Natural killer cell (primary cell): ENCODE results near the gene CUL7. TPM values are rescaled to one million over a fixed set of nuclear protein-coding genes. Genes with fewer than 3 reads are reported as not detected.
A peak's percentile ranks its signal among the peaks of the same experiment; 100 is the strongest.

Source experiments
- ATAC-seq, 3 donors: fragments of 150-1000 bp in 2 of 3; fragments of 200-7000 bp in 1 of 3; cut with Tn5 transposase; 1 replicate in 1 of 3; 2 replicates in 2 of 3; pipeline ENCODE4 v1.10.0; 2021; ENCODE audit warnings: mild to moderate bottlenecking in 2 of 3, moderate library complexity in 2 of 3
- DNase-seq, 2 donors: peaks; one replicate each; pipeline versions ENCODE4 v3.0.0 to v3.0.0-alpha.2; 2013 to 2021; ENCODE audit warnings: mixed read lengths in 1 of 2
- H3K27ac ChIP-seq: one replicate; pipeline ENCODE4 v1.5.1; 2013; ENCODE audit warnings: mild to moderate bottlenecking, low read length
- H3K27me3 ChIP-seq: one replicate; pipeline ENCODE4 v1.6.1; 2013; ENCODE audit warnings: low read length; ENCODE audit not compliant: control insufficient read depth, insufficient read depth
- H3K36me3 ChIP-seq: one replicate; pipeline ENCODE4 v1.6.1; 2013; ENCODE audit warnings: low read length; ENCODE audit not compliant: control insufficient read depth, insufficient read depth
- H3K4me1 ChIP-seq: one replicate; pipeline ENCODE4 v1.6.1; 2013; ENCODE audit warnings: low read length; ENCODE audit not compliant: control insufficient read depth, insufficient read depth
- H3K4me3 ChIP-seq: one replicate; pipeline ENCODE4 v1.5.1; 2013; ENCODE audit warnings: low read length
- H3K9me3 ChIP-seq: one replicate; pipeline ENCODE4 v1.6.1; 2013; ENCODE audit warnings: low read length; ENCODE audit not compliant: control insufficient read depth, insufficient read depth
- H3K27ac Mint-ChIP-seq, 2 donors: one replicate each; pipeline ENCODE4 v1.8.0; 2022; ENCODE audit warnings: mild to moderate bottlenecking in 2 of 2, mixed read lengths in 2 of 2, moderate library complexity in 1 of 2
- H3K27me3 Mint-ChIP-seq, 2 donors: one replicate each; pipeline ENCODE4 v1.8.0; 2022; ENCODE audit warnings: low read depth in 2 of 2, mixed read lengths in 2 of 2
- H3K36me3 Mint-ChIP-seq: one replicate; pipeline ENCODE4 v1.8.0; 2022; ENCODE audit warnings: mixed read lengths
- H3K4me1 Mint-ChIP-seq, 2 donors: one replicate each; pipeline ENCODE4 v1.8.0; 2022; ENCODE audit warnings: mixed read lengths in 2 of 2
- H3K4me3 Mint-ChIP-seq: one replicate; pipeline ENCODE4 v1.8.0; 2022; ENCODE audit warnings: mild to moderate bottlenecking, moderate library complexity, mixed read lengths
- H3K9me3 Mint-ChIP-seq, 2 donors: one replicate each; pipeline ENCODE4 v1.8.0; 2022; ENCODE audit warnings: mixed read lengths in 2 of 2
- WGBS: methylation state at CpG from one replicate; pipeline ENCODE4 v1.1.7; 2013; ENCODE audit warnings: missing lambda C conversion rate; ENCODE audit not compliant: insufficient coverage; 5-methylcytosine and 5-hydroxymethylcytosine counted together
- intact Hi-C: fragments of 100-400 bp; cut with micrococcal nuclease; formaldehyde crosslinking; loops from one replicate; pipeline ENCODE4 v1.14.2; 2022
- total RNA-seq, 4 donors: library from RNA; stranded (reverse); fragments of 120-200 nt in 1 of 4; gene quantifications; one replicate each; pipeline versions ENCODE4 v1.2.3 to v1.2.4, GENCODE V29; 2013 to 2022
- TF ChIP-seq, protein P1 (sequence below): fragments of 200-600 bp; IDR thresholded peaks from one replicate; pipeline ENCODE4 v1.8.0; 2022; ENCODE audit warnings: antibody characterized with exemption

CUL7 gene
- total RNA-seq, 3 donors from 2014 or later (not counting 1 experiment from before 2014, with no cell fraction given) = 9.6 to 10.1 (median 9.9) TPM

- H3K36me3 ChIP-seq = no peaks in the 10 kb centered on the region
- peaks cover 0 to 8% of the 10 kb centered on the region in 2 donors for H3K4me1 Mint-ChIP-seq
- no peak overlapping the region for H3K4me3 Mint-ChIP-seq
- no peaks in the 10 kb centered on the region for H3K9me3 Mint-ChIP-seq
- no peak overlapping the region for H3K4me3 ChIP-seq
- H3K27me3 Mint-ChIP-seq = no peaks in the 10 kb centered on the region
- no peak overlapping the region for H3K27ac ChIP-seq
- H3K36me3 Mint-ChIP-seq = no peaks in the 10 kb centered on the region
- intact Hi-C loops = no loop called here
- ATAC-seq (peak in 1 of 3 donors; percentile 80), DNase-seq (no peak)
- no peaks in the 10 kb centered on the region for H3K27me3 ChIP-seq
- H3K4me1 ChIP-seq = no peaks in the 10 kb centered on the region
- no peaks in the 10 kb centered on the region for H3K9me3 ChIP-seq
- TF ChIP-seq, protein P1, sequence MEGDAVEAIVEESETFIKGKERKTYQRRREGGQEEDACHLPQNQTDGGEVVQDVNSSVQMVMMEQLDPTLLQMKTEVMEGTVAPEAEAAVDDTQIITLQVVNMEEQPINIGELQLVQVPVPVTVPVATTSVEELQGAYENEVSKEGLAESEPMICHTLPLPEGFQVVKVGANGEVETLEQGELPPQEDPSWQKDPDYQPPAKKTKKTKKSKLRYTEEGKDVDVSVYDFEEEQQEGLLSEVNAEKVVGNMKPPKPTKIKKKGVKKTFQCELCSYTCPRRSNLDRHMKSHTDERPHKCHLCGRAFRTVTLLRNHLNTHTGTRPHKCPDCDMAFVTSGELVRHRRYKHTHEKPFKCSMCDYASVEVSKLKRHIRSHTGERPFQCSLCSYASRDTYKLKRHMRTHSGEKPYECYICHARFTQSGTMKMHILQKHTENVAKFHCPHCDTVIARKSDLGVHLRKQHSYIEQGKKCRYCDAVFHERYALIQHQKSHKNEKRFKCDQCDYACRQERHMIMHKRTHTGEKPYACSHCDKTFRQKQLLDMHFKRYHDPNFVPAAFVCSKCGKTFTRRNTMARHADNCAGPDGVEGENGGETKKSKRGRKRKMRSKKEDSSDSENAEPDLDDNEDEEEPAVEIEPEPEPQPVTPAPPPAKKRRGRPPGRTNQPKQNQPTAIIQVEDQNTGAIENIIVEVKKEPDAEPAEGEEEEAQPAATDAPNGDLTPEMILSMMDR = no peak
- no peak overlapping the region for H3K27ac Mint-ChIP-seq
Measured at GRCh38 chr6:43092635-43093034, 39.0 kb upstream of the CUL7 start.

DNA sequence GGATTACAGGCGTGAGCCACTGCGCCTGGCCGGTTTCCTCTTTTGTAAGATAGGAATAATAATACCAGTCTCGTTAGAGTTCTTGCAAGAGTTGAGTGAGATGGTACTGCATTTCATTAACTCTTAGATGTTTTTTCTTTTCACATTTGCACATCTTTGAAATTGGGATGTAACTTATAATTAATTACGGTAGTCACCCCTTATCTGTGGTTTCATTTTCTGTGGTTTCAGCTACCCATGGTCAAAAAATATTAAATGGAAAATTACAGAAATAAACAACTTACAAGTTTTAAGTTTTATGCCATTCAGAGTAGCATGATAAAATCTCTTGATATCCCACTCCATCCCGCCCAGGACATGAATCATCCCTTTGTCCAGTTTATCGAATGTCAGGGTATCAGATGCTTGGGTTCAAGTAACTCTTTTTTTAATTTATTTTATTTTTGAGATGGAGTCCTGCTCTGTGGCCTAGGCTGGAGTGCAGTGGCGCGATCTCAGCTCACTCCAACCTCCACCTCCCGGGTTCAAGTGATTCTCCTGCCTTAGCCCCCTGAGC, 37.9 kb upstream of the CUL7 start:
- 96% methylated on average over 8 of the region's 10 CpGs for WGBS
- no peaks in the 10 kb centered on the region for H3K9me3 ChIP-seq
- no peak for ATAC-seq
- Mint-ChIP-seq H3K36me3 (no peaks in the 10 kb centered on the region), H3K27ac (no peak overlapping the region), H3K4me3 (no peak overlapping the region), H3K27me3 (no peaks in the 10 kb centered on the region), H3K9me3 (no peaks in the 10 kb centered on the region), H3K4me1 (peaks cover 0 to 8% of the 10 kb centered on the region in 2 donors)
- H3K27me3 ChIP-seq = no peaks in the 10 kb centered on the region
- TF ChIP-seq, protein P1 = no peak
- intact Hi-C loops = no loop called here
- no peak for DNase-seq
- H3K4me1 ChIP-seq = no peaks in the 10 kb centered on the region
- H3K4me3 ChIP-seq = no peak overlapping the region
- H3K27ac ChIP-seq = no peak overlapping the region
- H3K36me3 ChIP-seq = no peaks in the 10 kb centered on the region

DNA sequence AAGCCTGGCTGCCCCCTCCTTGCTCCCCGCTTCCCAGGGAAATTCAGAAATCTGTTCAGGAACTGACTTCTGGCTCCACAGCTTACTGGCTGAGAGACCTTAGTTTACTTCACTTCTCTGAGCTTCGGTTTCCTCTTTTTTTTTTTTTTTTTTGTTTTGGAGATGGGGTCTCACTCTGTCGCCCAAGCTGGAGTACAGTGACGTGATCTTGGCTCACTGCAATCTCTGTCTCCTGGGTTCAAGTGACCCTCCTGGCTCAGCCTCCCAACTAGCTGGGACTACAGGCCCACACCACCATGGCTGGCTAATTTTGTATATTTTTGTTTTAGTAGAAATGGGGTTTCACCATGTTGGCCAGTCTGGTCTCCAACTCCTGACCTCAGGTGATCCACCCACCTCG, 37.4 kb upstream of the CUL7 start:
- Mint-ChIP-seq H3K36me3 (no peaks in the 10 kb centered on the region), H3K27ac (no peak overlapping the region), H3K4me3 (no peak overlapping the region), H3K9me3 (no peaks in the 10 kb centered on the region), H3K4me1 (peaks cover 0 to 8% of the 10 kb centered on the region in 2 donors), H3K27me3 (no peaks in the 10 kb centered on the region)
- ATAC-seq = no peak
- TF ChIP-seq, protein P1 = no peak
- H3K4me1 ChIP-seq = no peaks in the 10 kb centered on the region
- H3K27ac ChIP-seq = no peak overlapping the region
- 75% methylated on average over 4 of the region's 5 CpGs for WGBS
- no peak for DNase-seq
- no peaks in the 10 kb centered on the region for H3K36me3 ChIP-seq
- H3K27me3 ChIP-seq = no peaks in the 10 kb centered on the region
- H3K4me3 ChIP-seq = no peak overlapping the region
- intact Hi-C loops = no loop called here
- no peaks in the 10 kb centered on the region for H3K9me3 ChIP-seq

- Mint-ChIP-seq H3K9me3 (no peaks in the 10 kb centered on the region), H3K27ac (no peak overlapping the region), H3K36me3 (no peaks in the 10 kb centered on the region), H3K27me3 (no peaks in the 10 kb centered on the region), H3K4me1 (peaks cover 0 to 8% of the 10 kb centered on the region in 2 donors), H3K4me3 (no peak overlapping the region)
- no peaks in the 10 kb centered on the region for H3K36me3 ChIP-seq
- no CpG with 5 or more reads among the region's 2 CpGs for WGBS
- no peaks in the 10 kb centered on the region for H3K27me3 ChIP-seq
- H3K4me1 ChIP-seq = no peaks in the 10 kb centered on the region
- H3K9me3 ChIP-seq = no peaks in the 10 kb centered on the region
- intact Hi-C loops = no loop called here
- no peak overlapping the region for H3K4me3 ChIP-seq
- DNase-seq = no peak
- no peak for ATAC-seq
- TF ChIP-seq, protein P1 = no peak
- H3K27ac ChIP-seq = no peak overlapping the region
Measured at GRCh38 chr6:43090559-43090956, 36.9 kb upstream of the CUL7 start.
